OCI-LY7 (cell line): ENCODE measurements around the gene HNMT. TPM values are rescaled to one million over a fixed set of nuclear protein-coding genes. Genes with fewer than 3 reads are reported as not detected.

Experiments used
- BruUV-seq: library from RNA; stranded (reverse); fragments of 400-500 nt; replicated peaks from 2 replicates; lab custom pipeline; 2021; lab: Mats Ljungman, UMichigan
- CTCF ChIA-PET: fragments of 300-600 bp; sonication (Branson Sonifier 250); formaldehyde crosslinking; loops from one replicate; lab custom pipeline; 2022; ENCODE audit warnings: antibody characterized with exemption; ENCODE audit not compliant: unreplicated experiment; lab: Charles Lee
- POLR2A ChIA-PET: fragments of 300-600 bp; sonication (Branson Sonifier 250); formaldehyde crosslinking; loops from one replicate; lab custom pipeline; 2022; ENCODE audit warnings: antibody characterized with exemption; lab: Charles Lee
- DNase-seq: peaks from one replicate; pipeline ENCODE4 v3.0.0-alpha.2; 2015; ENCODE audit warnings: low spot score
- H2AFZ ChIP-seq: fragments of 200-600 bp; sonication (generic), shearing (Covaris generic); 2 replicates; pipeline ENCODE4 v1.6.1; 2014; ENCODE audit warnings: mild to moderate bottlenecking, antibody characterized with exemption, low read length, moderate library complexity
- H3K27ac ChIP-seq: fragments of 200-600 bp; sonication (generic); 2 replicates; pipeline ENCODE4 v1.5.1; 2014; ENCODE audit warnings: mixed run types, low read depth, mild to moderate bottlenecking, moderate library complexity, low read length, inconsistent platforms; ENCODE audit not compliant: poor library complexity, severe bottlenecking
- H3K36me3 ChIP-seq: fragments of 200-600 bp; sonication (generic); 2 replicates; pipeline ENCODE4 v1.6.1; 2014; ENCODE audit warnings: mild to moderate bottlenecking, antibody characterized with exemption, low read length, moderate library complexity, mixed read lengths; ENCODE audit not compliant: insufficient read depth
- H3K4me1 ChIP-seq: fragments of 200-600 bp; sonication (generic); 2 replicates; pipeline ENCODE4 v1.5.1; 2014; ENCODE audit warnings: mild to moderate bottlenecking, low read length; ENCODE audit not compliant: insufficient read depth, poor library complexity, severe bottlenecking
- H3K4me2 ChIP-seq: fragments of 200-600 bp; sonication (generic); 2 replicates; pipeline ENCODE4 v1.6.1; 2014; ENCODE audit warnings: mild to moderate bottlenecking, low read length
- H3K4me3 ChIP-seq: fragments of 200-600 bp; sonication (generic); 2 replicates; pipeline ENCODE4 v1.5.1; 2014; ENCODE audit warnings: mild to moderate bottlenecking, low read depth, low read length; ENCODE audit not compliant: poor library complexity, severe bottlenecking
- H3K79me2 ChIP-seq: fragments of 200-600 bp; sonication (generic); 2 replicates; pipeline ENCODE4 v1.6.1; 2016; ENCODE audit warnings: low read depth, mild to moderate bottlenecking, low read length, moderate library complexity, mixed read lengths; ENCODE audit not compliant: insufficient read depth
- H3K9me2 ChIP-seq: fragments of 200-600 bp; sonication (generic); 2 replicates; pipeline ENCODE4 v1.6.1; 2016; ENCODE audit warnings: mild to moderate bottlenecking, low read length, mixed read lengths; ENCODE audit not compliant: insufficient read depth
- H3K9me3 ChIP-seq: fragments of 200-600 bp; sonication (generic); 2 replicates; pipeline ENCODE4 v1.6.1; 2014; ENCODE audit warnings: mild to moderate bottlenecking, mixed run types, low read length, mixed read lengths
- H4K20me1 ChIP-seq: fragments of 200-600 bp; sonication (generic); 2 replicates; pipeline ENCODE4 v1.6.1; 2014; ENCODE audit warnings: mild to moderate bottlenecking, antibody characterized with exemption, low read length, moderate library complexity, mixed read lengths; ENCODE audit not compliant: insufficient read depth
- CTCF ChIP-seq: fragments of 200-600 bp; sonication (generic); conservative IDR thresholded peaks from 2 replicates; pipeline ENCODE4 v1.5.1; 2014; ENCODE audit warnings: mild to moderate bottlenecking, antibody characterized with exemption, low read length, moderate library complexity, mixed read lengths
- EZH2phosphoT487 ChIP-seq: fragments of 200-600 bp; sonication (generic); IDR thresholded peaks from 2 replicates; pipeline ENCODE4 v1.6.1; 2018; ENCODE audit warnings: low read depth, borderline replicate concordance, mild to moderate bottlenecking, mixed run types, antibody characterized with exemption, low read length, moderate library complexity, mixed read lengths
- intact Hi-C: fragments of 100-400 bp; cut with micrococcal nuclease; formaldehyde crosslinking; loops from one replicate; pipeline ENCODE4 v1.10.0; 2022; ENCODE audit not compliant: unreplicated experiment
- total RNA-seq, 2 experiments: library from RNA; depleted of rRNA in 1 of 2; stranded (reverse); fragments of >200 nt in 1 of 2; shearing (Covaris generic) in 1 of 2; gene quantifications; 2 replicates each; pipeline ENCODE4 v1.2.3, GENCODE V29; 2014 to 2022

HNMT gene
- total RNA-seq, 2 experiments from 2014 or later, result not detected

- BruUV-seq, result no TSS peak
- H3K4me2 ChIP-seq, result no peak overlapping the region
- intact Hi-C loops, result no loop called here
- DNase-seq, result no peak
- TF ChIP-seq EZH2phosphoT487 (no peak), CTCF (no peak)
- no peaks in the 10 kb centered on the region for H3K9me2 ChIP-seq
- no peaks in the 10 kb centered on the region for H4K20me1 ChIP-seq
- no peaks in the 10 kb centered on the region for H3K79me2 ChIP-seq
- CTCF ChIA-PET, result no interaction called here
- no peak overlapping the region for H2AFZ ChIP-seq
- H3K4me1 ChIP-seq, result no peaks in the 10 kb centered on the region
- POLR2A ChIA-PET, result no interaction called here
- H3K9me3 ChIP-seq, result no peaks in the 10 kb centered on the region
- H3K27ac ChIP-seq, result no peak overlapping the region
- H3K4me3 ChIP-seq, result no peak overlapping the region
- no peaks in the 10 kb centered on the region for H3K36me3 ChIP-seq
Observed at GRCh38 chr2:137975280-137976271, 11.3 kb downstream of the HNMT start.

GRCh38 chr2:137976274-137976673, 12.0 kb downstream of the HNMT start:
- no peak for DNase-seq
- no peaks in the 10 kb centered on the region for H3K9me3 ChIP-seq
- H3K79me2 ChIP-seq, result no peaks in the 10 kb centered on the region
- no peak overlapping the region for H2AFZ ChIP-seq
- no peaks in the 10 kb centered on the region for H3K4me1 ChIP-seq
- H4K20me1 ChIP-seq, result no peaks in the 10 kb centered on the region
- ChIA-PET CTCF (no interaction called here), POLR2A (no interaction called here)
- no peak overlapping the region for H3K27ac ChIP-seq
- no peak overlapping the region for H3K4me2 ChIP-seq
- no peaks in the 10 kb centered on the region for H3K9me2 ChIP-seq
- BruUV-seq, result no TSS peak
- intact Hi-C loops, result no loop called here
- H3K36me3 ChIP-seq, result no peaks in the 10 kb centered on the region
- TF ChIP-seq CTCF, result no peak
- TF ChIP-seq EZH2phosphoT487, result no peak
- H3K4me3 ChIP-seq, result no peak overlapping the region

- Histone ChIP-seq H4K20me1 (no peaks in the 10 kb centered on the region), H3K27ac (no peak overlapping the region), H2AFZ (no peak overlapping the region), H3K36me3 (no peaks in the 10 kb centered on the region), H3K4me1 (no peaks in the 10 kb centered on the region), H3K9me2 (no peaks in the 10 kb centered on the region), H3K4me3 (no peak overlapping the region), H3K4me2 (no peak overlapping the region), H3K9me3 (no peaks in the 10 kb centered on the region), H3K79me2 (no peaks in the 10 kb centered on the region)
- ChIA-PET POLR2A (interaction anchor here (0.9 kb wide), 1 partner anchor 14 kb away, joined by 4 read pairs; no protein-coding TSS in a partner anchor), CTCF (no interaction called here)
- no peak for DNase-seq
- BruUV-seq, result no TSS peak
- intact Hi-C loops, result no loop called here
- TF ChIP-seq EZH2phosphoT487, result no peak
- TF ChIP-seq CTCF, result no peak
Observed at GRCh38 chr2:137977790-137978189, 13.5 kb downstream of the HNMT start.
